Caco-2 (cell line): Measurements from ENCODE around the gene TSC22D2. TPM values are rescaled to one million over a fixed set of nuclear protein-coding genes. Genes with fewer than 3 reads are reported as not detected.

ENCODE experiments used
- BruUV-seq: library from RNA; stranded (reverse); fragments of 400-500 nt; replicated peaks from 2 replicates; lab custom pipeline; 2021; lab: Mats Ljungman, UMichigan
- CTCF ChIA-PET: fragments of 300-600 bp; sonication (Branson Sonifier 250); formaldehyde crosslinking; loops from one replicate; lab custom pipeline; 2022; ENCODE audit warnings: antibody characterized with exemption; lab: Charles Lee
- POLR2A ChIA-PET: fragments of 300-600 bp; sonication (Branson Sonifier 250); formaldehyde crosslinking; loops from one replicate; lab custom pipeline; 2022; ENCODE audit warnings: antibody characterized with exemption; lab: Charles Lee
- DNase-seq, 2 experiments: peaks; one replicate each; pipeline versions ENCODE4 v3.0.0 to v3.0.0-alpha.2; 2020 to 2022
- H3K27me3 ChIP-seq: replicated peaks from 2 replicates; pipeline ENCODE4 v1.6.0; 2011; ENCODE audit warnings: low read length; ENCODE audit not compliant: control insufficient read depth, insufficient read depth
- H3K36me3 ChIP-seq: 2 replicates; pipeline ENCODE4 v1.5.1; 2011; ENCODE audit warnings: low read length; ENCODE audit not compliant: control insufficient read depth, insufficient read depth
- H3K4me1 ChIP-seq: fragments of 250-450 bp; sonication (Bioruptor Pico); 2 replicates; pipeline ENCODE4 v1.5.1; 2020; ENCODE audit warnings: mild to moderate bottlenecking
- H3K4me3 ChIP-seq: 2 replicates; pipeline ENCODE4 v1.5.1; 2011; ENCODE audit warnings: low read depth, mild to moderate bottlenecking, control low read depth, low read length
- H3K9me3 ChIP-seq: fragments of 250-450 bp; sonication (Bioruptor Pico); 2 replicates; pipeline ENCODE4 v1.5.1; 2020; ENCODE audit warnings: mild to moderate bottlenecking, moderate library complexity
- H3K27ac Mint-ChIP-seq: one replicate; pipeline ENCODE4 v1.8.0; 2022; ENCODE audit warnings: mixed read lengths; ENCODE audit not compliant: unreplicated experiment
- H3K27me3 Mint-ChIP-seq: one replicate; pipeline ENCODE4 v1.8.0; 2022; ENCODE audit warnings: mixed read lengths; ENCODE audit not compliant: insufficient read depth, unreplicated experiment
- H3K36me3 Mint-ChIP-seq: one replicate; pipeline ENCODE4 v1.8.0; 2022; ENCODE audit warnings: mild to moderate bottlenecking, mixed read lengths; ENCODE audit not compliant: insufficient read depth, unreplicated experiment
- H3K4me1 Mint-ChIP-seq: one replicate; pipeline ENCODE4 v1.8.0; 2022; ENCODE audit warnings: low read depth, mixed read lengths; ENCODE audit not compliant: unreplicated experiment
- H3K4me3 Mint-ChIP-seq: one replicate; pipeline ENCODE4 v1.8.0; 2022; ENCODE audit warnings: mild to moderate bottlenecking, moderate library complexity, mixed read lengths; ENCODE audit not compliant: unreplicated experiment
- H3K9me3 Mint-ChIP-seq: one replicate; pipeline ENCODE4 v1.8.0; 2022; ENCODE audit warnings: mixed read lengths; ENCODE audit not compliant: unreplicated experiment
- intact Hi-C: fragments of 100-400 bp; cut with micrococcal nuclease; formaldehyde crosslinking; loops from one replicate; pipeline ENCODE4 v1.10.0; 2022; ENCODE audit not compliant: unreplicated experiment
- total RNA-seq: library from RNA; stranded (reverse); gene quantifications from 2 replicates; pipeline ENCODE4 v1.2.3, GENCODE V29; 2022
- TF ChIP-seq, protein P1 (sequence below), 2 experiments: fragments of 200-600 bp in 1 of 2; IDR thresholded peaks; 1 replicate in 1 of 2; 2 replicates in 1 of 2; pipeline versions ENCODE4 v1.5.1 to v1.8.0; 2011 to 2022; ENCODE audit warnings: antibody characterized with exemption in 1 of 2, control low read depth in 1 of 2, inconsistent platforms in 1 of 2, low read depth in 1 of 2, low read length in 1 of 2, mild to moderate bottlenecking in 1 of 2, moderate library complexity in 1 of 2; ENCODE audit not compliant: insufficient read depth in 1 of 2, severe bottlenecking in 1 of 2, unreplicated experiment in 1 of 2

The TSC22D2 gene
- total RNA-seq, 1 experiment from 2014 or later, result 30.8 TPM

DNA sequence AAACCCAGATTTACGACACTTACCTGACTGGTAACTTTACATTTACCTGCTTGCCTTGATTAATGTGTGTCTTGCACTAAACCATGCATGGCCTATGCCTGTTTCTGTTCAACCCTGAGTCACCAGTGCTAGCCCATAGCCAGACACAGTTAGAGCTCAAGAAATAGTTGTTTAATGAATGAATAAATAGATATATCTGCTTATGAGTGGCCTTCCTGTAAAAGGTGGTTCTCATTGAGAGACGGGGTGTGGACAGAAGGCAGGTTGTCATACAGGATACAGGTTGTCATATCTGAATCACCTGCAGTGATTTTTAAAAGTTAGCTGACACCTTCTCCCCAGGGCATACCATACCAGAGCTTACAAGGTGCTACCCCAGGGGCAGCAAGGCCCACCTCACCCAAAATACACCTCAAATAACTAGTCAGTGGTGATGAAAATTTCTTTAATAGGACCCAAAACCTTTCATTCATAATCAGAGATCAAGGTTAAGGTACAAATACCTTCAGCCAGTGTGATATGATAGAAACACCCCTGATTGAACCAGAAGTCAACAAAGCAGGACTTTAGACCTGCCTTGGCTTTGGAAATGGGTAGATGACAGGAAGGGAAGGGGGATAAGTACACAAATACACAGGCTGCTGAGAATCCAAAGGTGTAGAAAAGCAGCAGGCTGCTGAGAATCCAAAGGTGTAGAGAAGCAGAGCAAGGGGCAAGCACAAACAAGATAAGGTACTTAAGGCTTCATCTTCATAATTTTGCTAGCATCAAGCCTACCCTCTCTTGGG is 45.4 kb upstream of the TSC22D2 start:
- intact Hi-C loops, result no loop called here
- peaks cover 9% of the 10 kb centered on the region; the same call in 1 of the 2 replicates for H3K4me1 ChIP-seq
- DNase-seq, result no peak
- Mint-ChIP-seq H3K27ac (no peak overlapping the region), H3K9me3 (no peaks in the 10 kb centered on the region), H3K4me1 (peaks cover 12% of the 10 kb centered on the region), H3K4me3 (no peak overlapping the region), H3K27me3 (no peaks in the 10 kb centered on the region), H3K36me3 (no peaks in the 10 kb centered on the region)
- H3K4me3 ChIP-seq, result no peak overlapping the region
- H3K27me3 ChIP-seq, result no peaks in the 10 kb centered on the region
- no TSS peak for BruUV-seq
- no peaks in the 10 kb centered on the region for H3K9me3 ChIP-seq
- no peaks in the 10 kb centered on the region for H3K36me3 ChIP-seq
- TF ChIP-seq, protein P1, sequence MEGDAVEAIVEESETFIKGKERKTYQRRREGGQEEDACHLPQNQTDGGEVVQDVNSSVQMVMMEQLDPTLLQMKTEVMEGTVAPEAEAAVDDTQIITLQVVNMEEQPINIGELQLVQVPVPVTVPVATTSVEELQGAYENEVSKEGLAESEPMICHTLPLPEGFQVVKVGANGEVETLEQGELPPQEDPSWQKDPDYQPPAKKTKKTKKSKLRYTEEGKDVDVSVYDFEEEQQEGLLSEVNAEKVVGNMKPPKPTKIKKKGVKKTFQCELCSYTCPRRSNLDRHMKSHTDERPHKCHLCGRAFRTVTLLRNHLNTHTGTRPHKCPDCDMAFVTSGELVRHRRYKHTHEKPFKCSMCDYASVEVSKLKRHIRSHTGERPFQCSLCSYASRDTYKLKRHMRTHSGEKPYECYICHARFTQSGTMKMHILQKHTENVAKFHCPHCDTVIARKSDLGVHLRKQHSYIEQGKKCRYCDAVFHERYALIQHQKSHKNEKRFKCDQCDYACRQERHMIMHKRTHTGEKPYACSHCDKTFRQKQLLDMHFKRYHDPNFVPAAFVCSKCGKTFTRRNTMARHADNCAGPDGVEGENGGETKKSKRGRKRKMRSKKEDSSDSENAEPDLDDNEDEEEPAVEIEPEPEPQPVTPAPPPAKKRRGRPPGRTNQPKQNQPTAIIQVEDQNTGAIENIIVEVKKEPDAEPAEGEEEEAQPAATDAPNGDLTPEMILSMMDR (IDR thresholded peaks at IDR 0.05; ENCODE audit: insufficient read depth in 1 of 2, low read depth in 1 of 2, low read length in 1 of 2, severe bottlenecking in 1 of 2, unreplicated experiment in 1 of 2), result no peak
- CTCF ChIA-PET, result no interaction called here
- POLR2A ChIA-PET, result no interaction called here

DNA sequence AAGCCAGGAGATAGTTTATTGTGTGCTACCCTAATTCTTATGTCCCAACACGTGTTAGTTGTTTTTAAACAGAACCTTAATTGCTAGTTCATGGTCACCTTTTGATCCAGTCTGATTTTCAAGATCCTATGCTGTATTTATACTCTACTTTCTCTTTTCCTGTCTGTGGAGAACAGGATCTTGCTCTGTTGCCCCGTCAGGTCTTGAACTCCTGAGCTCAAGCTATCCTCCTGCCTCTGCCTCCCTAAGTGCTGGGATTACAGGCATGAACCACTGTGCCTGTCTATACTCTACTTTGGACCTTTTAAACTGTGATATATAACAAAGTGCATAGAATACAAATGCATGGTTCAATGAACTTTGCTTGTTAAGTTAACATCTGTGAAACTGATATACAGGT is 44.7 kb upstream of the TSC22D2 start:
- Mint-ChIP-seq H3K4me1 (peaks cover 12% of the 10 kb centered on the region), H3K4me3 (no peak overlapping the region), H3K36me3 (no peaks in the 10 kb centered on the region), H3K9me3 (no peaks in the 10 kb centered on the region), H3K27me3 (no peaks in the 10 kb centered on the region), H3K27ac (no peak overlapping the region)
- Histone ChIP-seq H3K4me1 (peaks cover 9% of the 10 kb centered on the region; the same call in 1 of the 2 replicates), H3K36me3 (no peaks in the 10 kb centered on the region), H3K4me3 (no peak overlapping the region), H3K27me3 (no peaks in the 10 kb centered on the region), H3K9me3 (no peaks in the 10 kb centered on the region)
- intact Hi-C loops, result no loop called here
- ChIA-PET POLR2A (no interaction called here), CTCF (no interaction called here)
- DNase-seq, result no peak
- no TSS peak for BruUV-seq
- TF ChIP-seq, protein P1 (IDR thresholded peaks at IDR 0.05; ENCODE audit: insufficient read depth in 1 of 2, low read depth in 1 of 2, low read length in 1 of 2, severe bottlenecking in 1 of 2, unreplicated experiment in 1 of 2), result no peak

DNA sequence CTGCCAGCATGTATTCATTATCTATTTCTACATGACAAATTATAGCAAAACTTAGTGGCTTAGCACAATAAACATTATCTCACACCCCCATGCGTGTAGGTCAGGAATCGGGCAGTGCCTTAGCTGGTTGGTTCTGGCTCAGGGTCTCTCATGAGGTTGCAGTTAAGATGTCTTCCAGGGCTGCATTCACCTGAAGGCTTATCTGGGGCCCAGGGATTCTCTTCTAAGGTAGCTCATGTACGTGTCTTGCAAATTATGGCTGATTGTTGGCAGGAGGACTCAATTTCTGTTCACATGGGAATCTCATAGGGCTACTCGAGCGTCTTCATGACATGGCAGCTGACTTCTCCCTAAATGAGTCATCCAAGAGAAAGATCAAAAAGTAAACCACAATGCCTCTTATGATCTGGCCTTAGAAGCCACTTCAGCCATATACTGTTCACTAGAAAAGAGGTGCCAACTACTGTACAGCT is 42.9 kb upstream of the TSC22D2 start:
- no peak for DNase-seq
- Histone ChIP-seq H3K9me3 (no peaks in the 10 kb centered on the region), H3K27me3 (no peaks in the 10 kb centered on the region), H3K4me1 (peaks cover 22% of the 10 kb centered on the region), H3K4me3 (no peak overlapping the region), H3K36me3 (no peaks in the 10 kb centered on the region)
- Mint-ChIP-seq H3K27ac (no peak overlapping the region), H3K4me3 (no peak overlapping the region), H3K36me3 (no peaks in the 10 kb centered on the region), H3K4me1 (peaks cover 19% of the 10 kb centered on the region), H3K9me3 (no peaks in the 10 kb centered on the region), H3K27me3 (no peaks in the 10 kb centered on the region)
- intact Hi-C loops, result no loop called here
- BruUV-seq, result no TSS peak
- ChIA-PET POLR2A (no interaction called here), CTCF (no interaction called here)
- TF ChIP-seq, protein P1 (IDR thresholded peaks at IDR 0.05; ENCODE audit: insufficient read depth in 1 of 2, low read depth in 1 of 2, low read length in 1 of 2, severe bottlenecking in 1 of 2, unreplicated experiment in 1 of 2), result no peak
